Measurements from ENCODE around the gene LRRC34. TPM values are rescaled to one million over a fixed set of nuclear protein-coding genes. Genes with fewer than 3 reads are reported as not detected.

Gene LRRC34
- total and polyA plus RNA-seq, 12 donors: 0.12 to 5.2 (median 2.1) TPM

DNA sequence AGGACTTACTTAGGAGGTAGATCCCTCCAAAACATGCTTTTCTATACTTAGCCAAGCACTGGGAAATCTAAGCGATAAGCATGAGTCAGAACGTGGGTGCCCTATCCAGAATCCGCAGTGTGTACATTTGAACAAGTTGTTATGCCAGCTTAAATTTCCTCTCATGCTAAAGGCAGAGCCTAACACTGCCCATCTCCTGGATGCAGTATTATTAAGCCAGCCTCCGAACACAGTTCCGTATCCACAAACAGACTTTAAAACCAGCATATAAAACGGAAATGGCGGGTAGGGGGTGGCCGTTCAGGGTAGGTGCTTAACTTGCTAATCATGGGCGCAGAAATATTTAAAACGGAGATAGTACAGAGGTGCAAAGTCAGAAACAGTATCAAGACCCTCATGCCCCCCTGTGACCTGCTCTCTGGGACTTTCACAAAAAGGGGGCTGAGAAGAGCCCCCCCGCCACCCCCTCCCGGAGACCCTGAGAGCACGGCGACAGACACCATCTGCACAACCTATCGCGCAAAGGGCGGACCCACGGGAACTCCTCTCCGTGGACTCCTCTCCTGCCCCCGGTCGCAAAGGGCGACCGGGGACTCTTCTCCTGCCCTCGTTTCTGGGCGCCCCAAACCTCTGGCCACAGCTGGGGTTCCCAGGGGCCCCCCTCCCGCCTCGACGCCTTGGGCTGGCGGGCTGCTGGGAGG, 923 bp downstream of the LRRC34 start:
- no peaks in the 10 kb centered on the region for H3K27me3 ChIP-seq
- 2 to 8% (median 4%) methylated on average over 10 to 29 of the region's 29 CpGs for WGBS, 4 donors
- intact Hi-C loops (cut with DNase I): no loop called here
- H3K4me3 ChIP-seq: peak overlapping the region in 2 of 4 donors; percentile 41 to 59
- no peak for TF ChIP-seq POLR2A (IDR thresholded peaks at IDR 0.05)
- TF ChIP-seq, protein P1, sequence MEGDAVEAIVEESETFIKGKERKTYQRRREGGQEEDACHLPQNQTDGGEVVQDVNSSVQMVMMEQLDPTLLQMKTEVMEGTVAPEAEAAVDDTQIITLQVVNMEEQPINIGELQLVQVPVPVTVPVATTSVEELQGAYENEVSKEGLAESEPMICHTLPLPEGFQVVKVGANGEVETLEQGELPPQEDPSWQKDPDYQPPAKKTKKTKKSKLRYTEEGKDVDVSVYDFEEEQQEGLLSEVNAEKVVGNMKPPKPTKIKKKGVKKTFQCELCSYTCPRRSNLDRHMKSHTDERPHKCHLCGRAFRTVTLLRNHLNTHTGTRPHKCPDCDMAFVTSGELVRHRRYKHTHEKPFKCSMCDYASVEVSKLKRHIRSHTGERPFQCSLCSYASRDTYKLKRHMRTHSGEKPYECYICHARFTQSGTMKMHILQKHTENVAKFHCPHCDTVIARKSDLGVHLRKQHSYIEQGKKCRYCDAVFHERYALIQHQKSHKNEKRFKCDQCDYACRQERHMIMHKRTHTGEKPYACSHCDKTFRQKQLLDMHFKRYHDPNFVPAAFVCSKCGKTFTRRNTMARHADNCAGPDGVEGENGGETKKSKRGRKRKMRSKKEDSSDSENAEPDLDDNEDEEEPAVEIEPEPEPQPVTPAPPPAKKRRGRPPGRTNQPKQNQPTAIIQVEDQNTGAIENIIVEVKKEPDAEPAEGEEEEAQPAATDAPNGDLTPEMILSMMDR (IDR thresholded peaks at IDR 0.05): no peak
- peak in 3 of 7 donors; percentile 6 to 27 (median 22) for DNase-seq
- peak overlapping the region in 3 of 5 donors; percentile 19 to 66 (median 46) for H3K27ac ChIP-seq
- H3K9me3 ChIP-seq (replicated peaks in 1 of 3): peaks cover 0 to 5% (median 0%) of the 10 kb centered on the region in 3 donors
- no peaks in the 10 kb centered on the region for H3K36me3 ChIP-seq (replicated peaks in 1 of 2)
- H3K4me1 ChIP-seq (replicated peaks in 1 of 2): peaks cover 3 to 9% of the 10 kb centered on the region in 2 donors

DNA sequence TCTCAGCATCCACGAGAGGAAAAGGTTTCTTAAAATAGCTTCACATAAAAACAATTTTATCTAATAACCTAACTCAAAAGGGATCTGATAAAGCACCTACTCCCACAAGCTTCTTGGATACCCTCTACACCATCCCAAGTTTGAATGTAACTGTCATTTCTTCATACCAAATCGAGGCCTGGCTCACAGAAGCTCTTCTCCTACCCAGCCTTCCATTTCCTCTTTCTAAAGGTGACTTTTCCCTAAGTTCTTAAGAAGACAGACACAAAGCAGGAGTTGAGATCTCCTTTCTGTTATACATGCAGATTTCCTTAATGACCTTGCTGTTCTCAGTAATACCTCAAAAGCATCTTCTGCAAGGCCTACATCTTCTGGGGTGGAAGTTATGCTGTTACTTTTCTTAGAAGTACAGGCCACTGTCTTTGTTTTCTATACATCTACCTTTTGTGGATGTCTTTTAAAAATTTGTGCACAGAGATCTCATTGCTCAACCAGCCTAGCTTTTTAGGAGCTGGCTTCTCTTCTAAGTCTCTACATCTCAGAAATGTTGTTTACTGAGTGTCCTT, 3.4 kb downstream of the LRRC34 start:
- Histone ChIP-seq H3K4me3 (no peak overlapping the region), H3K9me3 (replicated peaks in 1 of 3) (no peaks in the 10 kb centered on the region), H3K27me3 (no peaks in the 10 kb centered on the region), H3K4me1 (replicated peaks in 1 of 2) (peaks cover 3 to 9% of the 10 kb centered on the region in 2 donors), H3K27ac (no peak overlapping the region), H3K36me3 (replicated peaks in 1 of 2) (no peaks in the 10 kb centered on the region)
- intact Hi-C loops (cut with DNase I): no loop called here
- 23 to 39% (median 36%) methylated on average over 2 of the region's 2 CpGs for WGBS, 4 donors
- no peak for TF ChIP-seq POLR2A (IDR thresholded peaks at IDR 0.05)
- TF ChIP-seq, protein P1 (IDR thresholded peaks at IDR 0.05): no peak
- DNase-seq: no peak

DNA sequence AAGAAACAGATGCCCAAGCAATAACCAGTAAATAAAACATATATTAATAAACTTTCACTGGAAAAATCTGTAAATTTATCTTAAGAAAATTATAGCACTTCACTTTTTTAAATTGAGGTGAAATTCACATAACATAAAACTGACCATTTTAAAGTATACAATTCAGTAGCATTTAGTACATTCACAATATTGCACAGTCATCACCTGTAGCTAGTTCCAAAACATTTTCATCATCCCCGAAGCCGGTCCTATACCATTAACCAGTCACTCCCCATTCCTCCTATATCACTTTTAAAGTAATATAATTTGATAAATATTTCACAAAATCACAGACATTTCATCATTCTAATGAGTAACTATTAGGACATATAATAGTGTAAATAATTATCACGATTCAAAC, 8.0 kb downstream of the LRRC34 start:
- H3K27ac ChIP-seq: no peak overlapping the region
- no peaks in the 10 kb centered on the region for H3K36me3 ChIP-seq (replicated peaks in 1 of 2)
- intact Hi-C loops (cut with DNase I): no loop called here
- H3K4me1 ChIP-seq (replicated peaks in 1 of 2): no peaks in the 10 kb centered on the region
- no peak for DNase-seq
- H3K9me3 ChIP-seq (replicated peaks in 1 of 3): no peaks in the 10 kb centered on the region
- TF ChIP-seq, protein P1 (IDR thresholded peaks at IDR 0.05): no peak
- TF ChIP-seq POLR2A (IDR thresholded peaks at IDR 0.05): no peak
- no peak overlapping the region for H3K4me3 ChIP-seq
- H3K27me3 ChIP-seq: no peaks in the 10 kb centered on the region
- 87 to 96% (median 90%) methylated on average over 3 of the region's 3 CpGs for WGBS, 4 donors

DNA sequence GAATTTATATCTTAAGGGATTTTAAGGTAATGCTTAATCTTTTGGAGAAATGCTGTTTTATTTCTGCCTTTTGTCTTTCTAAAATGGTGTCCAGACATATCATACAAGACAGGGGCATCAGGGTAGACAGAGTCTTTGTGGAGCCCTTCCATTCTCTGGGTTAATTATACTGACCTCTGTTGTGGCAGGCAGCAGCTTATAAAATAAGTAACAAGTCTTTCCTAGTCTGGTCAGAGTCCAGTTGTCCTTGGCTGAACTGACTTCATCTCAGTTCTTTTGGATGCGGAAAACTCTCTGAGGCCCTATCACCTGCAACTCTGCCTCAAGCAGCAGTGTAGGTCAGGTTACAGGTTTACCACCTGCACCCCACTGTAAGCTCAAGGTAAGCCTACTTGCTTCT, 20.3 kb downstream of the LRRC34 start:
- intact Hi-C loops (cut with DNase I): no loop called here
- Histone ChIP-seq H3K27ac (no peak overlapping the region), H3K36me3 (replicated peaks in 1 of 2) (peaks cover 0 to 18% of the 10 kb centered on the region in 2 donors), H3K4me3 (no peak overlapping the region), H3K9me3 (replicated peaks in 1 of 3) (no peaks in the 10 kb centered on the region), H3K4me1 (replicated peaks in 1 of 2) (no peaks in the 10 kb centered on the region), H3K27me3 (no peaks in the 10 kb centered on the region)
- WGBS, 4 donors: 98 to 100% (median 100%) methylated on average over 1 of the region's 1 CpG
- DNase-seq: no peak
- TF ChIP-seq, protein P1 (IDR thresholded peaks at IDR 0.05): no peak
- TF ChIP-seq POLR2A (IDR thresholded peaks at IDR 0.05): no peak

Data from adrenal gland (tissue), 12 donors.